NCI-H526 (cell line): ENCODE measurements around the gene DAZAP2.

Experiments used
- DNase-seq, 2 experiments: peaks; one replicate each; lab custom pipeline; 2025; lab: John Stamatoyannopoulos, UW

Gene DAZAP2

GRCh38 chr12:51238510-51239334 is at the start of gene DAZAP2:
Gene DAZAP2, plus strand, starts transcription at chr12:51238826. Its CDS starts 82 bp downstream, at chr12:51238908.
- DNase-seq: peak; percentile 90 to 98

- DNase-seq: no peak
Measured at GRCh38 chr12:51189790-51190355, 48.8 kb upstream of the DAZAP2 start.

DNA sequence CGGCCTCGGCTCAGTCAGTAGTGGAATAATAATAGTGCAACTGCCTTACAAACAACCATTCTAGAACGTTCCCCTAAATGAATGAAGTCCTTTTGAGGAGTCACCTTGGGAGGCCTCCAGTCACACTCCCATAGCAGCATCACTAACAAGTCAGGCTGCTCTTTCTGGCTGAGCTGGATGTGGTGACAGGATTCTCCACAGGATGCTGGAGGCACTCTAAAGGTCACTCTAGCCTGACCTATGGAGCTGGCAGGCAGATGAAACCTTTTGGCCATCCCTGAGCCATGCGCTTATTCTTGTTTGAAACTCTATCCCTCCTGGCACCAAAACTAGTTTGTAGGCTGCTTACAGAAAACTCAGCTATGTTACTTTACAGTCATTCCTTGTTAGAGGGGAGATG is 47.8 kb upstream of the DAZAP2 start:
- no peak for DNase-seq

GRCh38 chr12:51191516-51192283 is 46.9 kb upstream of the DAZAP2 start:
- DNase-seq: no peak

GRCh38 chr12:51192284-51192671 is 46.3 kb upstream of the DAZAP2 start:
- DNase-seq: no peak

DNA sequence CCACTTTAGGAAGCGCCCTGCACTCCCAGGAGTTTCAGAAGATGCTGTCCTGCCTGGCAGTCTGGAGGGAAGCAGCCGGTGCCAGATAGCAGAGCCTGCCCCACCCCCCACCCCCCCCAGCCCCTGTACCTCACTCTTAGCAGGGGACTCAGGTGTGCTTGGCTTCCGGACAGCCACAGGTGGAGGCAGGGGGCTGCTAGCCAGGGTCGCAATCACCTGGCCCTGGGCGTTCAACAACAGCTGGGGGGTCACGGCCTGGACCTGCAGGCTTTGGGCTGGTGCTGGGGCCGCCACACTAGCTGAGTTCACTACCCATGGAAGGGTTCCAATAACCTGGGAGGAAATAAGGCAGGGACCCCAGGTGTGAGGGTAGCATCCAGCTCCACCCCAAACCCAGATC is 42.8 kb upstream of the DAZAP2 start:
- no peak for DNase-seq

GRCh38 chr12:51196547-51196946 is 42.1 kb upstream of the DAZAP2 start:
- DNase-seq: no peak

- DNase-seq: no peak
Measured at GRCh38 chr12:51197736-51198567, 40.7 kb upstream of the DAZAP2 start.

GRCh38 chr12:51198568-51199365 is 39.9 kb upstream of the DAZAP2 start:
- DNase-seq: no peak

DNA sequence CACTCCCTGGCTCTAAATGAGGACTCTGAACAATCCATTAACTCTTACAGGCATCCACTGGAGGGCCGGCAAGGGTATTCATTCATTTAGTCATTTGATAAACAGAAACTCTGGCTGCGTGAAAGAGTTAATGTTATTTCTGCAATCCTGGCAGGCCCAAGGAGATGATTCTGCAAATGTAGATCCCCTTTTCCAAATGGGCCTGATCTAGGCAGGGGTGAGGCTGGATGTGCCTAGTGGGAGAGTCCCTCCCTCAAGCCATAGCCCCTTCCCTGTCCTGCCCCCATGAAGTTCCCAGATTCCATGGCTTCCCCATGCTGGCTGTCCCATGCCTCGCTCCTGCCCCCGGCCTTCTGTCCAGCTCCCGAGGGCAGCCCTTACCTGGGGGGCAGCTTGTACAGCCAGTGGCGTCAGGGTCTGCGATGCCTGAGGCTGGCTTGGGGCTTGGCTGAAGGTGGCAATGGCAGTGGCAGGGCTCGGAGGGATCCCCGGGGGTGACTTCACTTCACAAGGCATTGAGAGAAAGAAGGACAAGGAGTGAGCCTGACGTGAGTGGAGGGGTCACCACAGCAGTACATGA is 39.2 kb upstream of the DAZAP2 start:
- no peak for DNase-seq

- no peak for DNase-seq
Measured at GRCh38 chr12:51200156-51200555, 38.5 kb upstream of the DAZAP2 start.

- DNase-seq: no peak
Measured at GRCh38 chr12:51200806-51201205, 37.8 kb upstream of the DAZAP2 start.

- no peak for DNase-seq
Measured at GRCh38 chr12:51202718-51203117, 35.9 kb upstream of the DAZAP2 start.

DNA sequence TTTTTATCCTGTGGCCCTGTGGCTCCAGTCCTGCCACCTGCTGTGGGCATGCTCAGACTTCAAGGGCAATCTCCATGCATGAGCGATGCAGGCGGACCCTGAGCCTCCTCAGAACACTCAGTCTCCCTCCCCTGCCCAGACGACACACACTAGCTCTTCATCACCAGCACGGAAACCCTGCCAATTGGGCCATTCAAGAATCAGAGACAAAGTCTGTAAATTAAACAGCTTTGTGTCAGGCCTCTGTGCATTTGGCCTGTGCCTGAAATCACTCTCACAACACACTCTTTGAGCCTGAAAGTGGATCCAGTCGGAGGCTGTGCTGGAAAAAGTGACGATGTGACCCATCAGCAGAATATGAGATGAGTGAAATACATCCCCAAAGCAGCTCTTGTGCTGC is 33.3 kb upstream of the DAZAP2 start:
- no peak for DNase-seq

GRCh38 chr12:51208016-51208660 is 30.5 kb upstream of the DAZAP2 start:
- no peak for DNase-seq

- DNase-seq: no peak
Measured at GRCh38 chr12:51209259-51209658, 29.4 kb upstream of the DAZAP2 start.

GRCh38 chr12:51210690-51211395 is 27.8 kb upstream of the DAZAP2 start:
- DNase-seq: no peak

DNA sequence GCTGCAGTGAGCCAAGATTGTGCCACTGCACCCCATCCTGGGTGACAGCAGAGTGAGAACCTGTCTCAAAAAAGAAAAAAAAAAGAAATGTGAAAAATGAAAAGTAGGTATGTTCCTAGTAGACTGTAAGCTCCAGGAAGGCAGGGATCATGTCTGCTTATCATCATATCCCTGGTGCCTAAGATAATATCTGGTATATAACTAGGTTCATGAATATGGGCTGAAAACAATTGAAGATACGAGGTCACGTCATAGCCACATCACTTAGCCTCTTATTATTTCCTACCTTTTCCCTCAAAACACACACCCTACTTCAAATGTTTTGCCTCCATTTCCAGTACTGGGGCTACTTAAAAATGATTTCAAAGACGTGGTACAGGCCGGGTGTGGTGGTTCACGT is 23.7 kb upstream of the DAZAP2 start:
- DNase-seq: no peak

GRCh38 chr12:51216642-51217041 is 22.0 kb upstream of the DAZAP2 start:
- peak in 1 of 2 experiments; percentile 23 for DNase-seq
